H1 (cell line): ENCODE results near the gene GGA1. TPM values are rescaled to one million over a fixed set of nuclear protein-coding genes. Genes with fewer than 3 reads are reported as not detected.

Source experiments
- CTCF ChIA-PET: fragments of 300-600 bp; sonication (Branson Sonifier 250); formaldehyde crosslinking; loops from one replicate; lab custom pipeline; 2021; ENCODE audit not compliant: partially characterized antibody; lab: Charles Lee
- POLR2A ChIA-PET: fragments of 300-600 bp; sonication (Branson Sonifier 250); formaldehyde crosslinking; loops from one replicate; lab custom pipeline; 2021; ENCODE audit warnings: inconsistent platforms; ENCODE audit not compliant: partially characterized antibody; lab: Charles Lee
- DNase-seq, 2 experiments: peaks; one replicate each; pipeline versions ENCODE4 v3.0.0 to v3.0.0-alpha.2; 2010 to 2022; ENCODE audit warnings: low spot score in 2 of 2, low read depth in 1 of 2, mixed read lengths in 1 of 2
- FAIRE-seq: peaks from 2 replicates; lab custom pipeline; 2011; peaks lifted over from hg19 to GRCh38; lab: Jason Lieb, UNC
- H2AFZ ChIP-seq: 2 replicates; pipeline ENCODE4 v1.8.1; 2012; ENCODE audit warnings: low read length, inconsistent platforms
- H2AK5ac ChIP-seq: 2 replicates; pipeline ENCODE4 v1.6.1; 2013; ENCODE audit warnings: low read depth, low read length
- H2BK120ac ChIP-seq: replicated peaks from 2 replicates; pipeline ENCODE3; 2013; ENCODE audit warnings: low read depth, low read length, inconsistent platforms
- H2BK12ac ChIP-seq: 2 replicates; pipeline ENCODE4 v1.6.1; 2013; ENCODE audit warnings: low read depth, low read length
- H2BK15ac ChIP-seq: 2 replicates; pipeline ENCODE4 v1.6.1; 2013; ENCODE audit warnings: low read length
- H2BK20ac ChIP-seq: 2 replicates; pipeline ENCODE4 v1.6.1; 2013; ENCODE audit warnings: low read length
- H2BK5ac ChIP-seq: 2 replicates; pipeline ENCODE4 v1.6.1; 2013; ENCODE audit warnings: low read depth, low read length
- H3K14ac ChIP-seq: 2 replicates; pipeline ENCODE4 v1.6.1; 2013; ENCODE audit warnings: inconsistent platforms; ENCODE audit not compliant: insufficient read length
- H3K18ac ChIP-seq: 2 replicates; pipeline ENCODE4 v1.6.1; 2013; ENCODE audit warnings: low read length; ENCODE audit errors: extremely low read depth
- H3K23ac ChIP-seq: 2 replicates; pipeline ENCODE4 v1.6.1; 2013; ENCODE audit warnings: inconsistent platforms; ENCODE audit not compliant: insufficient read length
- H3K23me2 ChIP-seq: 2 replicates; pipeline ENCODE4 v1.6.1; 2013; ENCODE audit warnings: low read depth, low read length
- H3K27ac ChIP-seq: 2 replicates; pipeline ENCODE4 v1.6.1; 2011; ENCODE audit warnings: low read depth, low read length, inconsistent platforms
- H3K27me3 ChIP-seq, 4 experiments: replicated peaks in 1 of 4; 1 replicate in 1 of 4; 2 replicates in 3 of 4; pipeline versions ENCODE4 v1.6.1 to v1.8.1; 2011 to 2013; ENCODE audit warnings: low read length in 3 of 4, mild to moderate bottlenecking in 3 of 4, inconsistent platforms in 2 of 4, mixed read lengths in 2 of 4, moderate library complexity in 1 of 4; ENCODE audit not compliant: control insufficient read depth in 3 of 4, insufficient read depth in 3 of 4; ENCODE audit errors: extremely low read depth in 1 of 4
- H3K36me3 ChIP-seq, 4 experiments: 2 replicates each; pipeline versions ENCODE4 v1.6.1 to v1.8.1; 2011 to 2013; ENCODE audit warnings: mild to moderate bottlenecking in 4 of 4, low read length in 3 of 4, moderate library complexity in 2 of 4, control low read depth in 1 of 4, inconsistent platforms in 1 of 4; ENCODE audit not compliant: insufficient read depth in 4 of 4, control insufficient read depth in 2 of 4
- H3K4ac ChIP-seq: replicated peaks from 2 replicates; pipeline ENCODE3; 2013; ENCODE audit warnings: low read length, low read depth, mixed read lengths, inconsistent platforms; ENCODE audit not compliant: insufficient read length
- H3K4me1 ChIP-seq, 4 experiments: replicated peaks in 1 of 4; 1 replicate in 1 of 4; 2 replicates in 3 of 4; pipeline versions ENCODE4 v1.6.1 to v1.8.1; 2011 to 2013; ENCODE audit warnings: low read length in 3 of 4, inconsistent platforms in 2 of 4, mixed read lengths in 1 of 4; ENCODE audit not compliant: insufficient read depth in 4 of 4, control insufficient read depth in 3 of 4
- H3K4me2 ChIP-seq, 2 experiments: 2 replicates each; pipeline versions ENCODE4 v1.6.1 to v1.8.1; 2011 to 2013; ENCODE audit warnings: low read depth in 2 of 2, low read length in 2 of 2, control low read depth in 1 of 2, inconsistent platforms in 1 of 2, mild to moderate bottlenecking in 1 of 2; ENCODE audit not compliant: insufficient read depth in 1 of 2
- H3K4me3 ChIP-seq, 4 experiments: fragments of 200-600, 300-600 bp in 1 of 4; sonication (generic), shearing (Covaris generic), sonication (Bioruptor Twin) in 1 of 4; 2 replicates each; pipeline versions ENCODE4 v1.5.1 to v1.8.1; 2011 to 2016; ENCODE audit warnings: low read length in 4 of 4, low read depth in 3 of 4, control low read depth in 2 of 4, inconsistent platforms in 2 of 4, mild to moderate bottlenecking in 2 of 4, mixed read lengths in 1 of 4, moderate library complexity in 1 of 4; ENCODE audit not compliant: insufficient read depth in 2 of 4; ENCODE audit errors: extremely low read depth in 1 of 4
- H3K56ac ChIP-seq: replicated peaks from 2 replicates; pipeline ENCODE3; 2013; ENCODE audit warnings: low read depth, mild to moderate bottlenecking, mixed read lengths, low read length, inconsistent platforms; ENCODE audit not compliant: insufficient read length
- H3K79me1 ChIP-seq: 2 replicates; pipeline ENCODE4 v1.6.1; 2013; ENCODE audit warnings: low read depth, low read length, control low read depth
- H3K79me2 ChIP-seq, 2 experiments: 2 replicates each; pipeline versions ENCODE4 v1.6.1 to v1.8.1; 2012 to 2013; ENCODE audit warnings: low read length in 2 of 2, mild to moderate bottlenecking in 2 of 2, inconsistent platforms in 1 of 2; ENCODE audit not compliant: insufficient read depth in 2 of 2, control insufficient read depth in 1 of 2
- H3K9ac ChIP-seq, 4 experiments: replicated peaks in 1 of 4; 1 replicate in 1 of 4; 2 replicates in 3 of 4; pipeline versions ENCODE4 v1.6.1 to v1.8.1; 2011 to 2013; ENCODE audit warnings: low read depth in 3 of 4, low read length in 3 of 4, control low read depth in 2 of 4, mild to moderate bottlenecking in 2 of 4, moderate library complexity in 2 of 4, inconsistent platforms in 1 of 4; ENCODE audit errors: extremely low read depth in 1 of 4
- H3K9me3 ChIP-seq, 2 experiments: 2 replicates each; pipeline versions ENCODE4 v1.6.1 to v1.8.1; 2012 to 2013; ENCODE audit warnings: mild to moderate bottlenecking in 2 of 2, moderate library complexity in 2 of 2, control low read depth in 1 of 2, inconsistent platforms in 1 of 2, low read depth in 1 of 2, low read length in 1 of 2, mixed read lengths in 1 of 2; ENCODE audit not compliant: insufficient read depth in 2 of 2
- H4K20me1 ChIP-seq, 2 experiments: replicated peaks in 1 of 2; 2 replicates each; pipeline versions ENCODE3 to v1.8.1; 2011 to 2013; ENCODE audit warnings: inconsistent platforms in 2 of 2, low read length in 2 of 2, mild to moderate bottlenecking in 1 of 2; ENCODE audit not compliant: insufficient read depth in 2 of 2, control insufficient read depth in 1 of 2
- H4K5ac ChIP-seq: 2 replicates; pipeline ENCODE4 v1.6.1; 2013; ENCODE audit warnings: low read length, low read depth, mixed read lengths, inconsistent platforms; ENCODE audit not compliant: insufficient read length
- H4K8ac ChIP-seq: 2 replicates; pipeline ENCODE4 v1.8.0; 2013; ENCODE audit warnings: mild to moderate bottlenecking, moderate library complexity, low read length, inconsistent platforms; ENCODE audit not compliant: insufficient read depth; ENCODE audit errors: extremely low read depth
- H4K91ac ChIP-seq: replicated peaks from 2 replicates; pipeline ENCODE3; 2013; ENCODE audit warnings: low read length, mixed read lengths, inconsistent platforms; ENCODE audit not compliant: insufficient read length
- CREB1 ChIP-seq: IDR thresholded peaks from 2 replicates; pipeline ENCODE4 v1.6.1; 2012; ENCODE audit warnings: inconsistent platforms
- CTCF ChIP-seq, 3 experiments: IDR thresholded peaks; 1 replicate in 2 of 3; 2 replicates in 1 of 3; pipeline versions ENCODE4 v1.5.1 to v1.6.1; 2011; ENCODE audit warnings: low read length in 3 of 3, mild to moderate bottlenecking in 3 of 3, inconsistent platforms in 2 of 3, low read depth in 1 of 3, moderate library complexity in 1 of 3; ENCODE audit not compliant: insufficient read depth in 1 of 3; ENCODE audit errors: control extremely low read depth in 1 of 3
- EGR1 ChIP-seq: IDR thresholded peaks from 2 replicates; pipeline ENCODE4 v1.6.1; 2011; ENCODE audit warnings: low read depth, low read length, borderline replicate concordance
- GTF2F1 ChIP-seq: IDR thresholded peaks from 2 replicates; pipeline ENCODE4 v1.6.1; 2012; ENCODE audit warnings: low read depth, low read length, improper control_type of control experiment, borderline replicate concordance
- HDAC2 ChIP-seq, 2 experiments: fragments of 300-600 bp in 1 of 2; sonication (generic) in 1 of 2; IDR thresholded peaks; 2 replicates each; pipeline ENCODE4 v1.6.1; 2011 to 2012; ENCODE audit warnings: low read depth in 2 of 2, low read length in 2 of 2, mild to moderate bottlenecking in 2 of 2, moderate library complexity in 2 of 2, borderline replicate concordance in 1 of 2, inconsistent platforms in 1 of 2
- JUN ChIP-seq: IDR thresholded peaks from 2 replicates; pipeline ENCODE4 v1.6.1; 2011; ENCODE audit warnings: low read depth, mild to moderate bottlenecking, improper control_type of control experiment, low read length
- RAD21 ChIP-seq, 2 experiments: IDR thresholded peaks in 1 of 2; conservative IDR thresholded peaks in 1 of 2; 2 replicates each; pipeline ENCODE4 v1.6.1; 2011; ENCODE audit warnings: low read depth in 2 of 2, low read length in 2 of 2, improper control_type of control experiment in 1 of 2, inconsistent platforms in 1 of 2, mild to moderate bottlenecking in 1 of 2, moderate library complexity in 1 of 2
- SP4 ChIP-seq: IDR thresholded peaks from 2 replicates; pipeline ENCODE4 v1.6.1; 2012; ENCODE audit warnings: low read length, inconsistent platforms
- TAF7 ChIP-seq: optimal IDR thresholded peaks from 2 replicates; pipeline ENCODE3; 2011; ENCODE audit warnings: low read depth, mild to moderate bottlenecking, inconsistent platforms, low read length, moderate library complexity, borderline replicate concordance
- WGBS, 2 experiments: shearing (Covaris generic) in 1 of 2; methylation state at CpG; one replicate each; pipeline versions ENCODE4 v1.1.6 to v1.1.7; 2013 to 2015; ENCODE audit warnings: low lambda C conversion rate in 2 of 2, mixed read lengths in 2 of 2, inconsistent platforms in 1 of 2, low coverage in 1 of 2, missing lambda C conversion rate in 1 of 2; ENCODE audit not compliant: insufficient replicate concordance in 2 of 2, insufficient coverage in 1 of 2, insufficient read length in 1 of 2; ENCODE audit errors: extremely low coverage in 1 of 2, missing lambda C conversion rate in 1 of 2; 5-methylcytosine and 5-hydroxymethylcytosine counted together
- polyA plus RNA-seq, 7 experiments: library from polyadenylated mRNA; depleted of rRNA in 3 of 7; stranded (reverse) in 5 of 7; unstranded in 2 of 7; fragments of >200 nt in 5 of 7; fragments of 200-250 nt in 2 of 7; gene quantifications; 1 replicate in 5 of 7; 2 replicates in 1 of 7; 4 replicates in 1 of 7; pipeline versions ENCODE4 v1.2.1 to v1.2.3, GENCODE V29; 2011 to 2013; ENCODE audit warnings: missing spikeins in 2 of 7, mixed read lengths in 2 of 7
- total RNA-seq: library from RNA; stranded (reverse); fragmentation: NEBNext Ultra II Directional; extraction: Animal tissue kit (Norgen Biotek cat#: 25700); gene quantifications from 2 replicates; pipeline ENCODE4 v1.2.1, GENCODE V29; 2021

The GGA1 gene
- total and polyA plus RNA-seq, 2 of the 8 experiments (the other 6 are each of a cell fraction or from before 2014, with no cell fraction given): 49.3 to 57.2 TPM

GRCh38 chr22:37588546-37589215 lies 20.0 kb upstream of the GGA1 start:
- no peak for FAIRE-seq

More at GRCh38 chr22:37588546-37589215, 20.0 kb upstream of the GGA1 start:
- H2AK5ac ChIP-seq: no peak overlapping the region
- no peak overlapping the region for H2BK12ac ChIP-seq
- no peak for DNase-seq
- CTCF ChIA-PET: interaction anchor here (0.8 to 39.4 kb wide), 10 partner anchors 10 to 116 kb away, joined by 3 to 1347 read pairs (median 4); no protein-coding TSS in a partner anchor
- no peaks in the 10 kb centered on the region for H3K79me1 ChIP-seq
- H2BK120ac ChIP-seq: no peak overlapping the region
- no peak overlapping the region for H2BK15ac ChIP-seq
- no peak overlapping the region for H3K27ac ChIP-seq
- no peak overlapping the region for H4K91ac ChIP-seq
- H4K5ac ChIP-seq: no peak overlapping the region
- POLR2A ChIA-PET: interaction anchor here (1.0 to 2.1 kb wide), 7 partner anchors 11 to 161 kb away, joined by 3 to 8 read pairs (median 3); partner anchors contain the start of gene GGA1
- H2BK20ac ChIP-seq: no peak overlapping the region
- H3K4me2 ChIP-seq: no peak overlapping the region
- H2BK5ac ChIP-seq: no peak overlapping the region
- no peak overlapping the region for H4K8ac ChIP-seq
- no peak overlapping the region for H3K9ac ChIP-seq
- H3K4ac ChIP-seq: no peak overlapping the region
- no peak overlapping the region for H3K14ac ChIP-seq
- no peak overlapping the region for H3K4me3 ChIP-seq
- no peaks in the 10 kb centered on the region for H3K36me3 ChIP-seq
- 88% methylated on average over 11 of the region's 11 CpGs; no CpG with 5 or more reads in 1 of the 2 experiments for WGBS, 2 experiments
- H3K23me2 ChIP-seq: no peaks in the 10 kb centered on the region
- H3K4me1 ChIP-seq: peaks cover 0 to 10% (median 2%) of the 10 kb centered on the region in 4 experiments; a peak in 4 of 7 replicates
- no peak overlapping the region for H3K23ac ChIP-seq
- H3K56ac ChIP-seq: no peak overlapping the region
- no peak overlapping the region; the same call in 1 of the 2 replicates for H2AFZ ChIP-seq
- H3K27me3 ChIP-seq: no peaks in the 10 kb centered on the region
- no peak overlapping the region for H3K18ac ChIP-seq
- TF ChIP-seq CTCF (IDR thresholded peaks at IDR 0.05; ENCODE audit: control extremely low read depth in 1 of 3, insufficient read depth in 1 of 3, low read depth in 1 of 3, low read length in 3 of 3) (no peak), GTF2F1 (no peak), TAF7 (no peak), HDAC2 (IDR thresholded peaks at IDR 0.05; ENCODE audit: borderline replicate concordance in 1 of 2, low read depth in 2 of 2, low read length in 2 of 2) (no peak), SP4 (no peak), CREB1 (no peak), JUN (no peak), RAD21 (IDR thresholded peaks at IDR 0.05 in 1 of 2, conservative IDR thresholded peaks at IDR 0.05 in 1 of 2; ENCODE audit: low read depth in 2 of 2, low read length in 2 of 2) (no peak), EGR1 (no peak)
- TF ChIP-seq, all 59 proteins: peak for 0
- Histone ChIP-seq H3K79me2 (no peaks in the 10 kb centered on the region), H3K9me3 (no peaks in the 10 kb centered on the region), H4K20me1 (no peaks in the 10 kb centered on the region)
